Right renal pelvis (tissue), 4 donors: ENCODE results near the gene PRR35. TPM values are rescaled to one million over a fixed set of nuclear protein-coding genes. Genes with fewer than 3 reads are reported as not detected.

Source experiments
- DNase-seq, 4 donors: peaks; one replicate each; pipeline ENCODE4 v3.0.0-alpha.2; 2013; ENCODE audit warnings: low read depth in 4 of 4, low spot score in 3 of 4, missing footprints in 1 of 4
- polyA plus RNA-seq, 4 donors: library from polyadenylated mRNA; unstranded; fragments of 120-200 nt; gene quantifications; one replicate each; pipeline ENCODE4 v1.2.1, GENCODE V29; 2013; ENCODE audit not compliant: insufficient read length in 4 of 4

PRR35 gene
- polyA plus RNA-seq, 4 donors: 10.5 to 18.4 (median 11.0) TPM

- DNase-seq: peak; percentile 78 to 90 (median 84)
Observed at GRCh38 chr16:527015-527903, 32.9 kb upstream of the PRR35 start, which contains the start of gene CAPN15. Gene CAPN15, plus strand, starts transcription at chr16:527712. Its CDS starts 19,127 bp downstream, at chr16:546839.

GRCh38 chr16:528111-529011 is 31.8 kb upstream of the PRR35 start:
- no peak for DNase-seq

- no peak for DNase-seq
Observed at GRCh38 chr16:529012-529575, 31.1 kb upstream of the PRR35 start.

- no peak for DNase-seq
Observed at GRCh38 chr16:530111-530817, 29.9 kb upstream of the PRR35 start.

GRCh38 chr16:531494-532125 is 28.6 kb upstream of the PRR35 start:
- no peak for DNase-seq

- no peak for DNase-seq
Observed at GRCh38 chr16:533391-534123, 26.6 kb upstream of the PRR35 start.

- DNase-seq: no peak
Observed at GRCh38 chr16:534135-534534, 26.1 kb upstream of the PRR35 start.

- no peak for DNase-seq
Observed at GRCh38 chr16:534856-535445, 25.2 kb upstream of the PRR35 start.

GRCh38 chr16:535446-536405 is 24.5 kb upstream of the PRR35 start:
- no peak for DNase-seq

GRCh38 chr16:536746-537145 is 23.4 kb upstream of the PRR35 start:
- DNase-seq: no peak

GRCh38 chr16:537415-538335 is 22.5 kb upstream of the PRR35 start:
- DNase-seq: no peak

GRCh38 chr16:539901-540530 is 20.2 kb upstream of the PRR35 start:
- no peak for DNase-seq

- DNase-seq: no peak
Observed at GRCh38 chr16:540645-541340, 19.4 kb upstream of the PRR35 start.

- no peak for DNase-seq
Observed at GRCh38 chr16:543301-544164, 16.7 kb upstream of the PRR35 start.

GRCh38 chr16:544517-544916 is 15.7 kb upstream of the PRR35 start:
- no peak for DNase-seq
